GM20000 (cell line): Measurements from ENCODE around the gene TCEANC2.

Experiments used
- DNase-seq: peaks from one replicate; pipeline ENCODE4 v3.0.0; 2012; ENCODE audit warnings: low spot score
- TF ChIP-seq, protein P1 (sequence below): IDR thresholded peaks from 2 replicates; pipeline ENCODE4 v1.5.1; 2012; ENCODE audit warnings: mild to moderate bottlenecking, control low read depth; ENCODE audit errors: extremely low read depth, missing control alignments

Gene TCEANC2

DNA sequence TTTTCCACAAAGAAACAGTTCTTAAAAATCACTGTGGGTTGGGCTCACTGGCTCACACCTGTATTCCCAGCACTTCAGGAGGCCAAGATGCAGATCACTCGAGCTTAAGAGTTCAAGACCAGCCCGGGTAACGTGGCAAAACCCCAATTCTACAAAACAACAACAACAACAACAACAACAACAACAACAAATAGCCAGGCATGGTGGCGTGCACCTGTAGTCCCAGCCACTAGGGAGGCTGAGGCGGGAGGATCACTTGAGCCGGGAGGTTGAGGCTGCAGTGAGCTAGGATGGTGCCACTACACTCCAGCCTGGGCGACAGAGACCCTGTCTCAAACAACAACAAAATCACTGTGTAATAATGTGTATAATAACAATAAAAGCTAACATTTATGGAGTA is 58.6 kb downstream of the TCEANC2 start:
- DNase-seq: no peak
- TF ChIP-seq, protein P1, sequence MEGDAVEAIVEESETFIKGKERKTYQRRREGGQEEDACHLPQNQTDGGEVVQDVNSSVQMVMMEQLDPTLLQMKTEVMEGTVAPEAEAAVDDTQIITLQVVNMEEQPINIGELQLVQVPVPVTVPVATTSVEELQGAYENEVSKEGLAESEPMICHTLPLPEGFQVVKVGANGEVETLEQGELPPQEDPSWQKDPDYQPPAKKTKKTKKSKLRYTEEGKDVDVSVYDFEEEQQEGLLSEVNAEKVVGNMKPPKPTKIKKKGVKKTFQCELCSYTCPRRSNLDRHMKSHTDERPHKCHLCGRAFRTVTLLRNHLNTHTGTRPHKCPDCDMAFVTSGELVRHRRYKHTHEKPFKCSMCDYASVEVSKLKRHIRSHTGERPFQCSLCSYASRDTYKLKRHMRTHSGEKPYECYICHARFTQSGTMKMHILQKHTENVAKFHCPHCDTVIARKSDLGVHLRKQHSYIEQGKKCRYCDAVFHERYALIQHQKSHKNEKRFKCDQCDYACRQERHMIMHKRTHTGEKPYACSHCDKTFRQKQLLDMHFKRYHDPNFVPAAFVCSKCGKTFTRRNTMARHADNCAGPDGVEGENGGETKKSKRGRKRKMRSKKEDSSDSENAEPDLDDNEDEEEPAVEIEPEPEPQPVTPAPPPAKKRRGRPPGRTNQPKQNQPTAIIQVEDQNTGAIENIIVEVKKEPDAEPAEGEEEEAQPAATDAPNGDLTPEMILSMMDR: no peak

DNA sequence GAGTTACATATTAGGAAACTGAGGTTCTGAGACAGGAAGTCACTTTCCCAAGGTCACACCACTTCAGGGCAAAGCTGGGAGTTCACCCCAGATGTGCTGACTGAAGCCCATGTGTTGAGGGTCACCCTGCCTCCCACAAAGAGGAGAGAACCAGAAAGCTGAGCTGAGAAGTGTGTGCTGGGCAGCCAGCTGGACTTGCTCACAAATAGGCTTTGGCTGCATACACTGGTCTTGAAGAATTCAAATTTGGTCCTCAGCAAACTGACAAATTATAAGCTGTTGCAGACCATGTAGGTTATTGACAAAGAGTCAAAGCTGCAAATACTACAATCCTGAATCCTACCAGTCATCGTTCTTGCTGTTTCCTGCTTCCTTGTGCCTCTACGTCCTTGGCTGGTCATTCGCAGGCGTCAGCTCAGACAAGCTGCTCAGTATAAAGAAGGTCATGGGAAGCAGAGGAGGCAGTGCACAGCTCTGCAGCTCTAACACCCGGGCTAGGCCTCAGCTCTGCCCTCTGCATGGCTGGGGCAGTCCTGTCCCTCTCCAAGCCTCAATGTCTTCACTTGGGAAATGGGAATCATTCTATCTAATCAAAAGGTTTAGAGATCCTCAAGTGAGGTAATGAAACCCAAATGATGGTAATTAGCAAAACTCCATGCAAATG is 59.4 kb downstream of the TCEANC2 start:
- no peak for DNase-seq
- TF ChIP-seq, protein P1: no peak

GRCh38 chr1:54114001-54114400 is 60.6 kb downstream of the TCEANC2 start:
- TF ChIP-seq, protein P1: no peak
- DNase-seq: no peak

DNA sequence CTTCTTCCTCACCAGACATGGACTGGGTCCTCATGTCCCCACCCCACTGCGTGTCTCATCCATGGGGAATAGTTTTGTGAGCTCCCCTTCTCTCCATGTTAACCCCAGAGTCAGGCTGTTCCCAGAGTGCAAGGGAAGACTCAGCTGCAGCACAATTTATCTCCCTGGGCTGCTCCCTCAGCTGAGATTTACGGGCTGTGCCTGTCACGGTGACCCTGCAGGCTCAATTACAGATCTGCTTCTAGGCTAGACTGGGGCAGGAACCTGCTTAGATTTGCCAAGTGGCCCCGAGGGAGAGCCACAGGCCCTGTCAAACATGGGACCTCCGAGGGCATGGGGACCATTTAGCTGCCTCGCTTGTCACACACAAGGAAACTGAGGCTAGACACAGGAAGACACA is 61.5 kb downstream of the TCEANC2 start:
- DNase-seq: no peak
- TF ChIP-seq, protein P1: no peak

DNA sequence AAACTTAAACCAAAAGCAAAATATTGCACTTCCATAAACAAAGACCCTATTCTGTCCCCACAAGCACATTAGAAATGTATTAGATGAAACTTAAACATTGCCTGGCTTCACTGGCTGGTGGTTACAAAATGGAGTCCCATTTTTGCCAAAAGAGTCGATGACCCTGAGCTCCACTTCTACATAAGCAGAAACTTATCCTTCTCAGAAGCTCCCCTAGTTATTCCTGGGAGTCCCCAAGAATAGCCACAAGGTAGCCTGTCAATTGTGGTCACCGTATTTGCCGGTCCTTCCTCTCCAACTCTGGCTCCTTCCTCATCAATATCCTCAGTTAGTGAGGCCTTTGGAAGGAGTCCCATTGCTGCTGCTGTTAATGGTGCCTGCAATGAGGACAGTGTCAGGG is 62.1 kb downstream of the TCEANC2 start:
- TF ChIP-seq, protein P1: no peak
- no peak for DNase-seq

GRCh38 chr1:54117815-54118563 is 64.6 kb downstream of the TCEANC2 start:
- TF ChIP-seq, protein P1: no peak
- no peak for DNase-seq

- no peak for DNase-seq
- TF ChIP-seq, protein P1: no peak
These were observed 65.3 kb downstream of the TCEANC2 start for GRCh38 chr1:54118704-54119103.
